HG02938 (cell line): ENCODE data around the gene CRYGA.
A peak's percentile ranks its signal among the peaks of the same experiment; 100 is the strongest.

ENCODE experiments used
- ATAC-seq: cut with Tn5 transposase; IDR thresholded peaks from one replicate; pipeline ENCODE4 v1.9.1; 2021; ENCODE audit warnings: mild to moderate bottlenecking, moderate library complexity; ENCODE audit not compliant: unreplicated experiment

Gene CRYGA, protein sequence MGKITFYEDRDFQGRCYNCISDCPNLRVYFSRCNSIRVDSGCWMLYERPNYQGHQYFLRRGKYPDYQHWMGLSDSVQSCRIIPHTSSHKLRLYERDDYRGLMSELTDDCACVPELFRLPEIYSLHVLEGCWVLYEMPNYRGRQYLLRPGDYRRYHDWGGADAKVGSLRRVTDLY

DNA sequence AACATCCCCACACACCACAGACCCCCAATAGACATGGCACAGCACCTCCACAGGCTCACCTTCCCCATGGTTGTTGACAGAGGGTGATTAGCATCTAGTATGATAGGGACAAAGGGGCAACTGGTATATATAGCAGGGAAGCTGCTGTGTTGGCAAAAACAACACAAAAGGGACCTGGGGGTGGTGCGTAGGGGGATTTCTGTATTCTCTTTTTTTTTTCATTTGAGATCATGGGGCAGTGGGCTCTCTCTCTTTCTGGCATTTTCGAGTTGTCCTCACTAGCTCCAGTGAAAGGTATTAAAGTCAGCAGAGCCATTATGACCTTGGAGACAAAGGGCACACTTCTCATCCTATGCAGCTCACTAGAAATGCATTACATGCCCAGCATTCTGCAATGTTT is at the start of gene CRYGA:
Gene CRYGA (minus strand): TSS at position 101 of the 400 bp plus-strand sequence. CDS start 33 bp downstream, at position 68.
- no peak for ATAC-seq

DNA sequence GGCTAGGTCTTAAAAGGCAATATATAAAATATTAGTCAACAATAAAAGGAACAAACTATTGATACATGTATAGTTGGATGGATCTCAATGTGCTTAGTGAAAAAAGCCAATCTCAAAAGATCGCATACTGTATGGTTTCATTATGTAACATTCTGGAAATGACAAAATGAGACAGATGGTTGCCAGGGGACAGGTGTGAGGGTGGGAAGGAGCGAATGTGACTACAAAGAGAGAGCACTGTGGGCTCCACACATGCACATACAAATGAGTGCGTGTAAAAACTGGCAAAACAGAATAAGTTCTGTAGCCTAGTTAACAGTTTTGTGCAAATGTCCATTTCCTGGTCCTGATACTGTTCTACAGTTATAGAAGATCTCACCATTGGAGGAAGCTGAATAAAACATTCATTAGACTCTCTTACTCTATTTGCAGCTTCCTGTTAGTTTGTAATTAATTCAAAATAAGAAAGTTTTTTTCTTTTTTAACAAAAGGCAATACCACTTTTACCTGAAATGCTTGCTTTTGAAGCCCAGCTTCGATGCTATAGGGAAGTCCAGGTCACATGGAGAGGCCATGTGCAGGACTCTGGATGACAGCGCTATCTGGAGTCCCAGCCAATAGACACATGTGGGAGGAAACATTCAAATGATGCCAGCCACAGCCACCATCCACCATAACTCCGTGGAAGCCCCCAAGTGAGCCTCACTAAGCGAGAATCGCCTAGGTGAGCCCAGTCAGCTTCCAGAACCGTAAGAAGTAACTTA is 47.5 kb upstream of the CRYGA start:
- ATAC-seq = no peak

DNA sequence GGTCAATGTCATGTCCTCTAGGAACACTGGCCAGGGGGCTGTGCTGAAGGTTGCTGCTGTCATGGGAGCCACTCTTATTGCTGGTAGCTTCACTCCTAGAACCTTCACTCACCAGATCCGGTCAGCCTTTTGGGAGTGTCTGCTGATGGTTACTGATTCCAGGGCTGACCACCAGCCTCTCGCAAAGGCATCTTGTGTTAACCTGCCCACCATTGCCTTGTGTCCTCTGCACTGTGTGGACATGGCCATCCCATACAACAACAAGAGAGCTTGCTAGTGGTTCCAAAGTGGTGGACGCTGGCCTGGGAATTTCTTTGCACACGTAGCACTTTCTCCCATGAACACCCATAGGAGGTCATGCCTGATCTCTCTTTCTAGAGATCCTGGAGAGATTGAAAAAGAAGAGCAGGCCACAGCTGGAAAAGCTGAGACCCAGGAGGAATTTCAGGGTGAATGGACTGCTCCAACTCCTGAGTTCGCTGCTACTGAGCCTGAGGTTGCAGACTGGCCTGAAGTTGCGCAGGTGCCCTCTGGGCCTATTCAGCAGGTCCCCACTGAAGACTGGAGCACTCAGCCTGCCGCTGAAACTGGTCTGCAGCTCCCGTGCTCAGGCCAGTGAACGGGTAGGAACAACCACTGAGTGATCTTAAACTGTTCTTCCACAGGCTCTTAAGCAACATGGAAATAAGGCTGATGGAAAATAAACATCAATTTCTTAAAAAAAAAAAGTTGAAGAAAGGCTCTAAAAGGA is 45.1 kb upstream of the CRYGA start:
- ATAC-seq = no peak

DNA sequence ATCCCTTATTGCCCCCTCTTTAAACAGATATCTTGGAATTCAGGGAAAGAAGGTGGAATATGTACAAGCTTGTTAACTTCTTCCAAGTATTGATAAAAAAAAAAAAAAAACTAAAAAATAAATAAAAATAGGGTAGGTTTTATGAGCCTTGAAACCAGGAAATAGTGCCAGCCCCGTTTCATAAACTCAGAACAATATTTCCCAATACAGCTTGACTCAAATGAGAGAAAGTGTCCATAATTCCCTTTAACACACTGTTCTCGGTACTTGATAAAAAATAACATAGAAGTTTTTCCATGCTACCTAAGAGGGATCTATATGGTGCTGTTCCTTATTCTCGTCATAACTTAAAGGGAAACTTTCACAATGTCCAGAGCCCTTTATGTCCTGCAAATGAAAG is 44.4 kb upstream of the CRYGA start:
- no peak for ATAC-seq

DNA sequence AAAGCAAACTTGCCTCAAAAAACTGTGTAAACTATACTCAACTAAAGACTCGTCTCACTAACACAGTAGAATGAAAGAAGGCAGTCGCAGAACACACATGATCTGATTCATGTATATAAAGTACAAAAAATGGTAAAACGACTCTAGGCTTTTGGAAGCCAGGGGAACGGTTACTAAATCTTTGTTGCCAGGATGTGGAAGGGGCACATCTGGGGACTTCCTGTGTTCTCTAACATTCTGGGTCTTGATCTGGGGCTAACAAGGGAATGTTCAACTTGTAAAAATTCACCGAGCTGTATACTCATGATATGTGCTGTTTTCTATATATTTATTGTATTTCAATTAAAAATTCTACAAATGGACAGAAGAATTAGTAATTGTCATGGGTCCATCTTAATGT is 40.8 kb upstream of the CRYGA start:
- no peak for ATAC-seq

DNA sequence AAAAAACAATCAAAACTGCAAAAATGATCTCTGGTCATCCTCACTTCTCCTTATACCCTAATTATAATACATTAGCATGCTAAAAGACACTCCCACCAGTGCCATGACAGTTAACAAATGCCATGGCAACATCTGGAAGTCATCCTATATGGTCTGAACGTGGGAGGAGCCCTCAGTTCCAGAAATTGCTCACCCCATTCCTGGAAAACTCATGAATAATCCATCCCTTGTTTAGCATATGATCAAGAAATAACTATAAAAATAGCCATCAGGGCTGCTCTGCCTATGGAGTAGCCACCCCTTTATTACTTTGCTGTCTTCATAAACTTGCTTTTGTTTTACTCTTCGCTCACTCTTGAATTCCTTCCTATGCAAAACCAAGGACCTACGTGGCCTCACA is 32.1 kb upstream of the CRYGA start:
- no peak for ATAC-seq

DNA sequence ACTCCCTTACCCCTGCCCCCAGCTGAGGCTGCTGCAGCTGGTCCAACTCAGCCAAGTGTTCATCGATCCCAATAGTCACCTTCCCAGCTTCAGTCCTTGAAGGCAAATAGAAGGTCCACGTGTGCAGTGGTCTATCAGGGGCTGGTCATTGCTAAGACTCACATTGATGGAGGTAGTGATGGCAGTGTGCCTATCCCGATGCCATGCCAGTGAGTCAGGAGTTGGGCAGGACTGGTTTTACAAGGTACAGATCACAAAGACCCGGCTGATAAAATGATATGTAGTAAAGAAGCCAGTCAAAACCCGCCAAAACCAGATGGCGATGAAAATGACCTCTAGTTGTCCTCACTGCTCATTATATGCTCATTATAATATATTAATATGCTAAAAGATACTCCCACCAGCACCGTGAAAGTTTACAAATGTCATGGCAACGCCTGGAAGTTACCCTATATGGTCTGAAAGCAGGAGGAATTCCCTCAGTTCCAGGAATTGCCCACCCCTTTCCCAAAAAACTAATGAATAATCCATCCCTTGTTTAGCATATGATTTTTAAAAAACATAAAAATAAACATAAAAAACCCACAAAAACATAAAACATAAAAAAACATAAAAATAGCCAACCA is 29.3 kb upstream of the CRYGA start:
- ATAC-seq = no peak

DNA sequence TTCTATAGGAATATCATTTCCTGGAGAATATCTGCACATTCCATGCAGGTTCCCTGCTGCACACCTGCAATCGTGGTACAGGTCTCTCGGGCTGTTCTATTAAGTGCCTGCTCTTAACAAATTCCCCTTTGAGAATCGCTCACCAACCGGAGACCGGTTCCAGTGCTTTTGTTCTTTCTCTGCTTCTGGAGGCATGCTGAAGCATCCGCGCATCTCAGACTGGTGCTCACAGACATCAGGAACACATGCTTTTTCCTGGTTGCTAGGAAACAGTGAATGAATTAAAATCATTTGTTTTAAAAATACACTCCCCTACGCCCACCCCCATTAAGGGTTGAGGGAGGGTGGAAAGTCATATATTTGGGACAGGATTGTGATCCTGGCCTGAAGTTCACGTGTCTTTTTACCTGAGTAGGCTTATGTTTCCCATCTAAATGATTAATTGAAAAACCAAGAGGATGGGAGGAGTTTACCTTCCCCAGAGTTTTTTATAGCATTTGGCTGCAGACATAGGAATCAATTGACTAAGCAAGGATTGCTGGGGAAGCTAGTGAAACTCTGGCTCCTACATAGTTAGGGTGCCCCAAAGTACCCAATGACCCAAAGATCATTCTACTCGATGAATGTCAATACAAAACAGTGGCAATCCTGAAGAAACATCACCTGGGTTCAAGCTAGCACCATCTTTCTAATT is 26.6 kb upstream of the CRYGA start, which contains the start of gene C2orf80:
Gene C2orf80 (minus strand): TSS at position 221 of the 694 bp plus-strand sequence. CDS start 3,044 bp downstream, outside the sequence.
- ATAC-seq = no peak

DNA sequence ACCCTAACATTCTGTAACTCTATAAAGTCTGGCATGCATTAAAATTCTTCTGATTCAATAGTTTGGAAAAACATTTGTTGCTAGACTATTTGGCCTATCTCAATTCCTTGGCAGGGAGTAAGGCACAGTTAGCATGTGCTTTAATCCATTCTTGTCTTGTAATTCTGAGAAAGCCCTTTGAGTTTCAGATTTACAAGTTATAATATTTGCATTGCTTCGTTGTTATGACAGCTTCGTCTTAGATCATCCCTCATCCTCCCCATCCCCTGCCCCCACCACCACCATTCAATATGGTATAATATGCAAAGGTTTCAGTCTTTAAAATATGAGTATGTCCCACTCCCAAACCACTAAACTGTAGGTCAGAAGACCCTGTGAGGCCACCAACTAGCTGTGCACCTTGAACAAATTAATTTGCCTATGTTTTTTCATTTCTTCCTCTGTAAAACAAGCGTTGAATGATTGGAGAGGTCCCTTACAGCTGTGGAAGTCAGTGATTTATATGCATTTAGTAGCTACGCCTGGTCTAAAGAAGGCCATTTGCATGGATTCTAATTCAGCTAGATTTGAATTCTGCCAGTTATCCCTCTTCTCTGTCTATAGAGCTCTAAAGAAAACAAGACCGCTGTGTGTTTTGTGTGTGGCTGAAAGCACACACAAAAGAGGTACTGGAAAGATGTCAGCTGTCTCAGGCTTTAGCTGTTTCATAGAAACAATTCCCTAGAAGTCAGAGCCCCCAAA is 25.9 kb upstream of the CRYGA start:
- ATAC-seq = no peak

DNA sequence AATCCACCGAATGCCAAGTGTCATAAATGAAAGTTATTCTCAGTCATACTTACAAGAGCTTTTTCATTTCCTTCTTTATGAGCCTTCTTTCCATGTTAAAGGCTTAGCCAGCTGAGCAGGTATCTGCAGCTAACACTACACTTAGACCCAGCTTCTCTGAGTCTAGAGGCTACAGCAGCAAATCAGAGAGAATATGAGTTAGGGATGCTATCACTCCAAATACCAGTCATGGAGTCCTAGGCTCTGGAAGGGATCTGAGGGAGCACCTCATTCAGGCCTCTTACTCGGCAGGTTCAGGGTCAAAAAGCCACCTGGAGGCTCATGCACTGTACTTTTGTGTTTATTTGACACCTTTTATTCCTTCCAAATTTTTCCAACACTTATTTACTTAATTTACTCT is 23.5 kb upstream of the CRYGA start:
- no peak for ATAC-seq

DNA sequence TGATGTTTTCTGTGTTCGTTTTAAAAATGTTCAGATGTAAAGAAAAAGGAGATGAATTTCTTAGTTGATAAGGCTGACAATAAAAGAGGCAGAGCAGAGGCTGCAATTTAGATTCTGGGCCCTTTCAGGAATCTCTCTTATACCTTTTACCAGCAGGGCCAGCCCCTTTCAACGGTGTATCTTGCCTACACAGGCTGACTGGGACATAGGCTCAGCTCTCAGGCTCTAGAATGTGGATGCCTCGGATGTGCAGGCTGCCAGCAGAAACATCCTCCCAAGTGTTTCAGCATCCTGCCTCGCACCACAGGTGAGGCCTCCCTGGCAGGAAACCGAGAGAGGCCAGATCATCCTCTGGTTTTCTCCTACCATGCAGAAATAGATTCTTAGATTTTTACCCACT is 23.1 kb upstream of the CRYGA start:
- no peak for ATAC-seq

DNA sequence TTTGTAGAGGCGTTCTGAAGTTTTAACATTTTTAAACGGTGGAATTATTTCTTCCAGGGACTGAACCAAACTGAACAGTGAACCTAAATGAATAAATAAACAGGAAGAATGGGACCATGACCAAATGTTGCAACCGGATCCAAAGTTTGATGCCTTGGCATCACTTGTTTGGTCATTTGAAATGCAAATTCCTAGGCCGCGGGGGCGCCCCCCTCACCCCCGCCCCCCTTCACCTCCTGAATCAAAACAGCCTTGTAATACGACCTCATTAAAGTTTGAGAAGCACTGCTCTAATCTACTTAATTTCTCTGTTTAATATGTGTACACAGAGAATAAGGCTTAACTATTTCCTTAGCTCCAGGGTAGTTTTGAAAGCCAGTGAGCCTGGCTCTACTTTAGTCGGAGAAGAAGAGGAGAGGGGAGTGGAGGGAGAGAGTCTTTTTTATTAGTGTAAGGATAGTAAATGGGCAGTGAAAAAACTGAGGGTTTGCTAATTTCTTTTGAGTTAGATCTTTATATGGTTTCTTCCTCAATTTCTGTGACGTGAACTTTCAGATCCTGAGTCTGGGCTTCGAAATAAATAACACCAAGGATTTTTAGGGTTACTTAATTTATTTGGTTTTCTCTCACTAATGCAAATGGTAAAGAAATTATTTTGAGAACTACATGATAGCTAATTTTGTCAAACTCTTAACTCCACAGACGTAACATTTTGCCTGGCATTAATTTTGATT is 20.8 kb upstream of the CRYGA start:
- no peak for ATAC-seq

DNA sequence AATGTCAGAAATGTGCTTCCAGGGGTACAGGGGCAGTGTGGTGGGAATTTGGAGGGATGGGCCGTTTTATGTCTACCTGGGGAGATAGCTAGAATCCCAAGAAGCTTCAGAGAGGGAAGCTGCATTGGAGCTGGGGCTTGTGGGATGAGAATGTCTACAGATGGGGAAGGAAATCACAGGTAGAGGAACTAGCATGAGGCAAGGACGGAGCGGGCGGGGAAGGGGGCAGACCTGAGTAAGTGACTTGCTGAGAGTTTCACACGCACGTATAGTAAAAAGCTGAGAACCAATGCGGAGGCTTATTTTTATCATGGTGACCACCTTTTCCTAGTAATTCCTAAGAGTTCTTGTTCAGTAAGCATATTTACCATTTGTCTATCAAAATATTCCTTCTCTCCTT is 20.1 kb upstream of the CRYGA start:
- no peak for ATAC-seq

DNA sequence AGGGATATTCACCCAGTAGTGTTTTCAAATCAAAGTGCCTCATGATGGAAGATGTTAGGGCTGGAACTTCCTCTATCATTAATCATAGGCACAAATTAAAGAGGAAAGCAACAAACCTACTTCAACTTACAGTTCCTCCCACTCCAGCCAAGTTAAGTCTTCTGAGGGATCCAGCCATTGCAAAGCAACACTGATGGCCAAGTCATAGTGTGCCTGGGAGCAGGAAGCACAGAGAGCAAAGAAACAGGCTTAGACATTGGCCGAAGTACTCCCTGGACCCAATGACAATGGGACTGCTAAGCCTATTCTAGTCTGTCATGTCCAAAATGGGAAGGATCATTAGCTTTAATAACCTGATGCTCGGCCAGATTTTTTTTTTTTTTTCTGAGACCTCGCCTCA is 19.4 kb upstream of the CRYGA start:
- no peak for ATAC-seq

DNA sequence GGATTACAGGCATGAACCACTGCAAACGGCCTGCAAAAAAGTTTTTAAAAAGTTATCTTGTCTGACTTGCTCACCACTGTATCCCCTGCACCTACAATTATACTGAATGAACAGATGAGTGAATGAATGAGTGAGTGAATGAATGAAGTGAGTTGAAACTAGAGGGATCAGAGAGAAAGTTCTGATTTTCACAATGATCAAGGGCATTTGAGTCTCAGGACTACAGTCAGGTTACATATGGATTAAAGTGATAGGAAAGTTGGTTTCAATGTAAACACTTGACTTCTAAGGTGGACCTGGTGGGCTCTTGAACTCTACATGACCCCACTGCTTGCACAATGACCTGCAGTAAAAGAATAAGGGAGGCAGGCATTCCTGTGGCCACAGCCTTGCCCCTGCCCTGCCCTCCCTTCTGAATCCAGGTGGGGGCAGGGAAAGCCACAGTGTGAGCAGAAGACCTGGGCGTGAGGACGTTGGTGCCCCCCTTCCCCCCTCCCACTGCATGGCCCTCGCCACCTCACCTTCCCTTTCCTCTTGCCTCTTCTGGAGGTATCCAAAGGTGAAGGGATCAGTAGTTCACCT is 15.7 kb upstream of the CRYGA start:
- ATAC-seq = no peak

DNA sequence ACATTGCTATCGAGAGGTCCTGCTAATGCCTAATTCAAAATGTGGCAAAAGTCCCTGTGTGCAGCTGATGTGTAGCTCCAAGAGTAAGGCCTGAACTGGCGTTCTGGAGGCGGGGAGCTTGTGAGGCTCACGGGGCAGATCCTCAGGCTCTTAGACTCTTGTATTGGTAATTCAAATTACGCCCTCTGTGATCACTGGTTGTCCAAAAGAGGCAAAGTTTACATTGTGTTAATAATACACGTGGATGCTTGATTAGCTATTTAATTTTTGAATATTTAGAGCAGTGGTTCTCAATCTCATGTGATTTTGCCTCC is 12.4 kb upstream of the CRYGA start:
- ATAC-seq = no peak

DNA sequence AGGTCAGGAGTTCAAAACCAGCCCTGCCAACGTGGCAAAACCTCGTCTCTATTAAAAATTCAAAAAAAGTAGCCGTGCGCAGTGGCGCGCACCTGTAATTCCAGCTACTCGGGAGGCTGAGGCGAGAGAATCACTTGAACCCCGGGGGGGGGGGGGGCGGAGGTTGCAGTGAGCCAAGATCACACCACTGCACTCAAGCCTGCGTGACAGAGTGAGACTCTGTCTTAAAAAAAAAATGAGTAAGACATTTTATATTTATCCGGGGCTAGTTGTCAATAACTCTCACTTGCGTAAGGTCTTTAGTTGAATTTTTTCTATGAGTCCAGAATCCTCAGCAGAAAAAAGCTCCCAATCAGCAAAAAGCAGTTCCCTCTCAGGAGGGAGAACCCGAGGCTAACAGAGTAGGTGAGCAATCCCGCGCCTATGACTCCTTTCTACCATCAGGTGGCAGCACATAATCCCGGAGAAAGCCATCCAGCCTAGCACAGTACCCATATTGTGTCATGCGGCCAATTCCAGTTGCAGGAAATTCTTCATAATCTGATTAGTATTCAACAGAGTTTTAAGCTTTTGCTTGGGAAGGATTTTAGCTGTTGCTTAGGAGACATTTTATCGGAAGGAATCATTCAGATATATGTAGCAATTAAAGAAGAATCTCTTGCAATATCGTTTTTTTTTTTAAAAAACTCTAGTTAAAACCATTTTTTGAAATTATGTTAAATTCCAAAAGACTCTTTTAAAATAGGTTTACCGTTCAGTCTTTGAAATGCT is 11.9 kb upstream of the CRYGA start:
- ATAC-seq = peak; percentile 100

DNA sequence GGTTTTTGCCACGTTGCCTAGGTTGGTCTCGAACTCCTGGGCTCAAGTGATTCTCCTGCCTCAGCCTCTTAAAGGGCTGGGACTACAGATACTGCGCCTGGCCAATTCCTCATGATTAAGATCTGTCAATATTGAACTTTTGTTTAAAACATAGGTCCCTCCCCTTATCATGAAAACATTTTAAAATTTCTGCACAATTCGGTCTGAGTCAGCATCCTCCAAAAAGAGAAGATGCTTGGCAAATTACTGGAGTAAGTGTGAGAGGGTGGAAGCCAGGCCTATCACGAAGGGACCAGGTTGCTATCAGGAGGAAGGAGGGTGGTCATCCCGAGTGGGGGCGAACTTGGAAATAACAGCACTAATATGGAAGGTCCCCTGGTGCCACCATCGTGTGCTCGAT is 10.8 kb upstream of the CRYGA start:
- no peak for ATAC-seq

DNA sequence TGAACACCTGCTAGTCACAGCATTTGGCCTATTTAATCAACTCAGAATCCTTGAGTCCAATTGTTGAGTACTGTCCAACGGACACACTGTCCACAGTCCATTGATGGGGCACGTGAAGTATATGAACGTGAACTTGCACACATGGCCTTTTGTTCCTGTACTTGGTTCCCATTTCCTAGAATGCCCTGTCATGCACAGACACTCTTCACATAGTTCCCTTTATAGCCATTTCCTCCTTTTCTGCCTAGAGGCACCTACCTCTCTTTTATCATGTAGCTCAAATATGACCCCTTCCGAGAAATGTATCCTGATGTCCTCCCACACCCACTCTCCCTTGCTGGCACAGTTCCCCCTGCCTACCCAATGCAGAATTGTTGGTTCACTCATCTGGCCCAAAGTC is 8.7 kb upstream of the CRYGA start:
- ATAC-seq = no peak
